Prostate gland (tissue), 2 donors: ENCODE data around the gene MYO1G. TPM values are rescaled to one million over a fixed set of nuclear protein-coding genes. Genes with fewer than 3 reads are reported as not detected.

Source experiments
- DNase-seq: peaks from one replicate; pipeline ENCODE4 v3.0.0-alpha.2; 2019; ENCODE audit warnings: low spot score
- H3K27ac ChIP-seq, 2 donors: fragments of 200-600 bp; sonication (generic); 2 replicates each; pipeline ENCODE4 v1.5.1; 2017 to 2019
- H3K27me3 ChIP-seq: fragments of 200-600 bp; sonication (generic); replicated peaks from 2 replicates; pipeline ENCODE4 v1.5.1; 2019; ENCODE audit not compliant: insufficient read depth
- H3K36me3 ChIP-seq, 2 donors: fragments of 200-600 bp; sonication (generic); 1 replicate in 1 of 2; 2 replicates in 1 of 2; pipeline versions ENCODE4 v1.5.1 to v1.8.1; 2017 to 2019
- H3K4me1 ChIP-seq: fragments of 200-600 bp; sonication (generic); replicated peaks from 2 replicates; pipeline ENCODE4 v1.5.1; 2019
- H3K4me3 ChIP-seq, 2 donors: fragments of 200-600 bp; sonication (generic); 2 replicates each; pipeline ENCODE4 v1.5.1; 2017 to 2019
- H3K9me3 ChIP-seq: fragments of 200-600 bp; sonication (generic); 2 replicates; pipeline ENCODE4 v1.5.1; 2017
- CTCF ChIP-seq, 4 experiments: fragments of 200-600 bp in 2 of 4; fragments of 450-650 bp in 2 of 4; sonication (generic) in 2 of 4; IDR thresholded peaks; 1 replicate in 3 of 4; 2 replicates in 1 of 4; pipeline ENCODE4 v1.5.1; 2016 to 2019; ENCODE audit warnings: antibody characterized with exemption in 4 of 4, mild to moderate bottlenecking in 2 of 4, moderate library complexity in 2 of 4
- POLR2A ChIP-seq: fragments of 450-650 bp; IDR thresholded peaks from one replicate; pipeline ENCODE4 v1.6.1; 2016; ENCODE audit warnings: antibody characterized with exemption, mild to moderate bottlenecking
- POLR2AphosphoS5 ChIP-seq: sonication (generic); formaldehyde crosslinking; IDR thresholded peaks from one replicate; pipeline ENCODE4 v1.6.1; 2017; ENCODE audit warnings: antibody characterized with exemption
- WGBS: methylation state at CpG from one replicate; pipeline ENCODE4 v1.1.5; 2018; 5-methylcytosine and 5-hydroxymethylcytosine counted together
- intact Hi-C: fragments of 100-400 bp; cut with DNase I; formaldehyde crosslinking; loops from one replicate; pipeline ENCODE4 v1.14.2; 2022
- total RNA-seq, 2 donors: library from RNA; depleted of rRNA; stranded (reverse); fragments of >200 nt; gene quantifications; one replicate each; pipeline ENCODE4 v1.1.0, GENCODE V29; 2016

The MYO1G gene
- total RNA-seq, 2 donors from 2014 or later = 1.9 to 2.7 TPM

- WGBS = 71% methylated on average over 2 of the region's 2 CpGs
- Histone ChIP-seq H3K36me3 (no peaks in the 10 kb centered on the region), H3K27ac (no peak overlapping the region), H3K9me3 (no peaks in the 10 kb centered on the region), H3K4me1 (no peaks in the 10 kb centered on the region), H3K4me3 (no peak overlapping the region), H3K27me3 (no peaks in the 10 kb centered on the region)
- intact Hi-C loops = no loop called here
- TF ChIP-seq CTCF (IDR thresholded peaks at IDR 0.05) = no peak
- TF ChIP-seq POLR2A = no peak
- no peak for TF ChIP-seq POLR2AphosphoS5
- DNase-seq = no peak
Observed at GRCh38 chr7:44955733-44956132, 23.1 kb downstream of the MYO1G start.

- TF ChIP-seq CTCF (IDR thresholded peaks at IDR 0.05) (no peak), POLR2AphosphoS5 (no peak), POLR2A (no peak)
- DNase-seq = no peak
- Histone ChIP-seq H3K36me3 (no peaks in the 10 kb centered on the region), H3K9me3 (no peaks in the 10 kb centered on the region), H3K27me3 (no peaks in the 10 kb centered on the region), H3K27ac (no peak overlapping the region), H3K4me1 (no peaks in the 10 kb centered on the region), H3K4me3 (no peak overlapping the region)
- 100% methylated on average over 2 of the region's 2 CpGs for WGBS
- intact Hi-C loops = no loop called here
Observed at GRCh38 chr7:44953156-44953555, 25.7 kb downstream of the MYO1G start.

- WGBS = 78% methylated on average over 2 of the region's 2 CpGs
- Histone ChIP-seq H3K27me3 (no peaks in the 10 kb centered on the region), H3K27ac (no peak overlapping the region), H3K36me3 (no peaks in the 10 kb centered on the region), H3K9me3 (no peaks in the 10 kb centered on the region), H3K4me3 (no peak overlapping the region), H3K4me1 (no peaks in the 10 kb centered on the region)
- intact Hi-C loops = no loop called here
- TF ChIP-seq CTCF (IDR thresholded peaks at IDR 0.05) = no peak
- no peak for TF ChIP-seq POLR2AphosphoS5
- no peak for TF ChIP-seq POLR2A
- no peak for DNase-seq
Observed at GRCh38 chr7:44949303-44949702, 29.5 kb downstream of the MYO1G start.

GRCh38 chr7:44945479-44945878 lies 33.3 kb downstream of the MYO1G start:
- H3K36me3 ChIP-seq = no peaks in the 10 kb centered on the region
- intact Hi-C loops = no loop called here
- no peaks in the 10 kb centered on the region for H3K9me3 ChIP-seq
- no peaks in the 10 kb centered on the region for H3K27me3 ChIP-seq
- TF ChIP-seq POLR2A = no peak
- no peak for TF ChIP-seq POLR2AphosphoS5
- TF ChIP-seq CTCF (IDR thresholded peaks at IDR 0.05) = no peak
- DNase-seq = no peak
- no peaks in the 10 kb centered on the region for H3K4me1 ChIP-seq
- 17% methylated on average over 1 of the region's 1 CpG for WGBS
- H3K27ac ChIP-seq = no peak overlapping the region
- no peak overlapping the region for H3K4me3 ChIP-seq

- no peak overlapping the region for H3K4me3 ChIP-seq
- 74% methylated on average over 7 of the region's 7 CpGs for WGBS
- H3K9me3 ChIP-seq = no peaks in the 10 kb centered on the region
Observed at GRCh38 chr7:44944821-44945220, 34.0 kb downstream of the MYO1G start.

More at GRCh38 chr7:44944821-44945220, 34.0 kb downstream of the MYO1G start:
- intact Hi-C loops = no loop called here
- no peaks in the 10 kb centered on the region for H3K36me3 ChIP-seq
- H3K27me3 ChIP-seq = no peaks in the 10 kb centered on the region
- TF ChIP-seq CTCF (IDR thresholded peaks at IDR 0.05) = no peak
- no peak for TF ChIP-seq POLR2AphosphoS5
- no peak for TF ChIP-seq POLR2A
- H3K27ac ChIP-seq = no peak overlapping the region
- H3K4me1 ChIP-seq = no peaks in the 10 kb centered on the region
- no peak for DNase-seq
